Islet precursor cell (in vitro differentiated cells): ENCODE results near the gene ADPRS.

Experiments used
- DNase-seq: peaks from one replicate; pipeline ENCODE4 v3.0.0-alpha.2; 2018

ADPRS gene

DNA sequence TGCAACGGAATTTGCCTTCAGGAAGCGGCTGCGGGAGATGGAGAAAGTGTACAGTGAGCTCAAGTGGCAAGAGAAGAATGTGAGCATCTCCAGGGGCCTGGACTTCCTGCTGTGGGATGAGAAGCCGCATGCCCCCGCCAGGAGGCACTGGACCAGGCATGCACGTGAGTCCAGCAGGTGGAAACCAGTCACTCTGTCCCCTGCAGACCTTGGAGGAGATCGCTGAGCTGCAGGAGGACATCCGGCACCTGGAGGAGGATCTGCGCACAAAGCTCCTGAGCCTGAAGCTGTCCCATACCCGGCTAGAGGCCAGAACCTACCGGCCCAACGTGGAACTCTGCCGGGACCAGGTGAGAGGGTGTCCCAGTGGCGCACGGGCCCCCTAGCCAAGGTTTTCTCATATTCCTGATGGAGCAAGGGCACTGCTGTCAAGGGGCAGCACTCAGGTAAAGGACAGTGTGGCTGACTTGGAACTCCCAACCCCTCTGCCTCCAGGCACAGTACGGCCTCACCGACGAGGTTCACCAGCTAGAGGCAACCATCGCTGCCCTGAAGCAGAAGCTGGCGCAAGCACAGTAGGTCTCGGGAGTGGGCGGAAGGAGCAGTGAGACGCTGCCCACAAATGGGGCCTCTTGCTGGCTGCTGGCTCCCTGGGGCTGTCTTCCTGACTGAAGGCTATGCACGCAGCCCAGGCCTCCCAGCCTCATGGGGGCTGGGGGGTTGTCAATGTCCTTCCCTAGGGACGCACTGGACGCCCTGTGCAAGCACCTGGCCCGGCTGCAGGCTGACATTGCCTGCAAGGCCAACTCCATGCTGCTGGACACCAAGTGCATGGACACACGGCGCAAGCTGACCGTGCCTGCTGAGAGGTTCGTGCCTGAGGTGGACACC is 1.2 kb upstream of the ADPRS start:
- DNase-seq = no peak

DNA sequence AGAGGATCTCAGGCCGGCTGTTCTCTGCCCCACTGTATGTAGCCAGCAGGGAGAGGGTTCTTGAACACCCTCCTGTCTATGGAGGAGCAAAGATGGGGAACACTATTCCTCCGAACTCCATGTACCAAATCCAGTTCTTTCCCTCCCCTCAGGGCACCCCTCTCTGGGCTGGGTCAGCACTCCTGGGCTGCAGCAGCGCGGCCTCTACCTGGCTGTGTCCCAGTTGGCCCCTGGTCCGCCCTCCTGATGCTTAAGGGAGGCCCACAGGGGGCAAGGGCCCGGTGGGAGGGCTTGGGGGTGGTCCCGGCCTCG is 471 bp upstream of the ADPRS start:
- no peak for DNase-seq

DNA sequence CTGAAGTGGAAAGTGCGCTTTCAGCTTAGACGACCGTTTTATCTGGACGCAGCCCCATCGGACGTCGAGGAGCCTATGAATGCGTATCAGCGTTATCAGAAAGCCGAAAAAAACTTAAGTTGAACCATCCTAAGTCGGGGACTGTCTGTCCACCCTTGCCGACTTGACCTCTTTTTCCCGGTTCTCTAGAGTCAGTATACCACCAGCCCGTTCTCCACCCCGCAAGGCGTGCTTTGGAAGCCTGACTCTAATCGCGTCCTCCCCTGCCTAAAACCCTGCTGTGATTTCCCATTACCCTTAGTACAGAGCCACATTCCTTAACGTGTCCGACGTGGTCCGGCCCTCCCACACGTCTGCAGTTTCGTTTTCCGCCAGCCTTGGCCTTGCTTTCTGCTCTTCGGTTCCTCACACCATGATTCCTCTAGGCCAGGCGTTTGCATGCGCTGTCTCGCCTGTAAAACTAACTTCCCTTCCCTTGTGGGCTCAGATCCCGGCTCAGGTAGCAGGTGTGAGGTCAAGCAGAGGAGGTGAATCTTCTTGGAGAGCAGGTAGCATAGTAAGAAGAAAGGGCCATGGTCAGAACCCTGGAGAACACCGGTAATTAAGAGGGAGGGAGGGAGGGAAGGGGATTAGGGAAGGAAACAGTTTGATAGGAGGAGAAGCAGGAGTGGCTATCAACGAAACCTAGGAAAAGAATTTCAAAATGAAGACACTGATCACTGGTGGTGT is 865 bp downstream of the ADPRS start:
- no peak for DNase-seq

DNA sequence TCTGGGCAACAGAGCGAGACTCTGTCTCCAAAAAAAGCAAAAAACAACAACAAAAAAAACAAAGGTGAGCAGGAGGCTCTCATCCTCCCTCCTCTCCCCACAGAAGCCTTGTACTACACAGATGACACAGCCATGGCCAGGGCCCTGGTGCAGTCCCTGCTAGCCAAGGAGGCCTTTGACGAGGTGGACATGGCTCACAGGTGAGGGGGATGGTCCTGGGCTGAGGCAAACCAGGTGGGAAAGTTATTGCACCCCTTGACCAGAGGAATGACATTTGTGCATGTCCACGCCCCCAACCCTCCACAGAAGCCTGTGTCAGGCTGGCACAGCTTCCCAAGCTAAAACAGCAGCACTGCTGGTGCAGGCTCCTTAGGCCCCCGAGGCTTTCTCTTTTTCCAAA is 2.4 kb downstream of the ADPRS start:
- no peak for DNase-seq

DNA sequence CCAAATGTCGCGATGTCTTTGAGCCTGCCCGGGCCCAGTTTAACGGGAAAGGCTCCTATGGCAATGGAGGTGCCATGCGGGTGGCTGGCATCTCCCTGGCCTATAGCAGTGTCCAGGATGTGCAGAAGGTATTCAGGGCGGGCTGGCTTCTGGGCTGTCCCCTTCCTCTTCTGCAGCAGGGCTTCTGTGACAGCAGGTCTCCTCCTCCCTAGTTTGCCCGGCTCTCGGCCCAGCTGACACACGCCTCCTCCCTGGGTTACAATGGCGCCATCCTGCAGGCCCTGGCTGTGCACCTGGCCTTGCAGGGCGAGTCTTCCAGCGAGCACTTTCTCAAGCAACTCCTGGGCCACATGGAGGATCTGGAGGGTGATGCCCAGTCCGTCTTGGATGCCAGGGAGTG is 3.0 kb downstream of the ADPRS start:
- DNase-seq = no peak

DNA sequence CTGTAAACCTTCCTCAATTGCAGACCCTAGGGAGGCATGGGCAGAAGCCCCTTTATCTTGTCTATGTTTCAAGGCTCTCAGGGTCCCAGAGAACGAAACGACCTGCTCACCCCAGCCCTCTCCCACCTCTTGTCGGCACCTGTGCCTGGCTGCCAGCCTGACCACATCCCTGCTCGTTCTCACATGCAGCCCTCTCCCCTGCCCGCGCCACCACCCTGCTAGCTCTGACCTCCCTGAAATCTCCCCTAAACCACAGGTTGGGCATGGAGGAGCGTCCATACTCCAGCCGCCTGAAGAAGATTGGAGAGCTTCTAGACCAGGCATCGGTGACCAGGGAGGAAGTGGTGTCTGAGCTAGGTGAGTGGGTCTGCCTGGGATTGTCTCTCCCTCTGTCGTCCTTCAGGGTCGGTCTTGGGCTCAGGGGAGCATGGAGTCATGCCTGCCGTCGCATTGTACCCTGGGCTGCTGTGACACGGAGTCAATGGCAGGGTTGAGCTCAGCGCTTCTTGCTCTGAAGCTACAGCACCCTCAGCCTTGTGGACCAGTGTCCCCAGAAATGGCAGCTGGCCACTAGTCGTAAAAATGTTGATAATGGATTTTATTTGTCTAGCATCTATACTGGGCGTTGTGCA is 3.6 kb downstream of the ADPRS start:
- DNase-seq = no peak

DNA sequence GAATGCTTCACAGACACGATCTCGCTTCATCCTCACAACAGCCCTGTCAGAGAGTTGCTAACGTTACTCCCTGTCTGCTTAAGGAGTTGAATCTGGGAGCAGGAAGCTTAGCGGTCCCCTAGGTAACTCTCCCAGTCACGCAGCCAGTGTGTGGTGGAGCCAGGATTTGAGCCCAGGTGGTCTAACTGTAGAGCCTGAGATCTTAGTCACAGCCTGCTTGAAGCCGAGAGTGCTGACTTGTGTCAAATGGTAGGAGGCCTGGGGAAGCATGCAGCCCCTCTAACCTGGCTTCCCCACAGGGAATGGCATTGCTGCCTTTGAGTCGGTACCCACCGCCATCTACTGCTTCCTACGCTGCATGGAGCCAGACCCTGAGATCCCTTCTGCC is 4.1 kb downstream of the ADPRS start:
- DNase-seq = no peak

DNA sequence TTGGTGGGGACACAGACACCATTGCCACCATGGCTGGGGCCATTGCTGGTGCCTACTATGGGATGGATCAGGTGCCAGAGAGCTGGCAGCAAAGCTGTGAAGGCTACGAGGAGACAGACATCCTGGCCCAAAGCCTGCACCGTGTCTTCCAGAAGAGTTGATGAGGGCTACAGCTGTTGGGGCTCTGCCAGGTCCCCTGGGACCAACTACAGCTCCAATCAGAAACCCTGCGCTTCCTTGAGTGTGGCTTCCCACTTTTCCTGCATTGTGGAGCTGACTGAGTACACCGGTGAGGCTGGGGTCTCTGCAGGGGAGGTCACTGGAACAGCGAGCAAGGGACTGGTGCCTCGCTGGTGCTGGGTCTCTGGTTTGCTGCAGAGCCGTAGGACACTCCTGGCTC is 4.5 kb downstream of the ADPRS start:
- no peak for DNase-seq

DNA sequence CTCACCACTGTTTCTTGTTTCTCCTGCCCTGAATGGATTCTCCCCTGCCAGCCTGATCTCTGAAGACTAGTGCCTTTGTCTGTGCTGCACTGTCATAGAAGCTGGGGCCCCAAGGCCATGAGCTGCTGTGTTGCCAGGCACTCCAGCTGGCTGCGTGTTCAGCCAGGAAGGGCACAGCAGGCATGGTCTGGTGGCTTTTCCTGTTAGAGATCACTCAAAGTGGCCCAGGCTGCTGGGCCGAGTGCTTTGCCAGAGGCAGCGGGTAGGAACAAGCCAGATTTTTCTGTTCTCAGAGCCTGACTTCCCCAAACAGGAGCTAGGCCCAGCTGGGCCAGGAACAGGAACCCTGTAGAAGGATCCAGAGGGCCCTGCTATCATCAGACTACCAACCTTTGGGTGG is 5.2 kb downstream of the ADPRS start:
- DNase-seq = no peak

DNA sequence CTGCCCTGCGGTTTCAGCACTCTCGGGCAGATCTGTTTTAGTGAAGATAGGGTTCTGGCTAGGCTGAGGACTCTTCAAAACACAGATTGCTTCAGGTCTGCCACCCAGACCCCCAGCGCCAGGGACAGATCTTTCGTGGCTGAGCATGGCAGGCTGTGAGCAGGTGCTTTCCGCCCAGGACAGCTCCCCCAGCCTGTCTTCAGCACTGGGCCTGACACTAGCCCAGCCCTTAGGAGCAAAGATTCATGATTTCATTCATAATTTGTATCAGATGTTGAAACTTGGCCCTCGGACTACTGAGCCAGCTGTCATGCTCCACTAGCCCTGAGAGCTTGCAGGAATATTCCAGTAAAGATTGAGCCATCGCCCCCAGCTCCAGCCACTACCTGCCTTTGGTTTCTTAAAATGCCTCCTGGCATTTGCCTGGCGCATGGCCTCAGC is 5.9 kb downstream of the ADPRS start:
- no peak for DNase-seq

DNA sequence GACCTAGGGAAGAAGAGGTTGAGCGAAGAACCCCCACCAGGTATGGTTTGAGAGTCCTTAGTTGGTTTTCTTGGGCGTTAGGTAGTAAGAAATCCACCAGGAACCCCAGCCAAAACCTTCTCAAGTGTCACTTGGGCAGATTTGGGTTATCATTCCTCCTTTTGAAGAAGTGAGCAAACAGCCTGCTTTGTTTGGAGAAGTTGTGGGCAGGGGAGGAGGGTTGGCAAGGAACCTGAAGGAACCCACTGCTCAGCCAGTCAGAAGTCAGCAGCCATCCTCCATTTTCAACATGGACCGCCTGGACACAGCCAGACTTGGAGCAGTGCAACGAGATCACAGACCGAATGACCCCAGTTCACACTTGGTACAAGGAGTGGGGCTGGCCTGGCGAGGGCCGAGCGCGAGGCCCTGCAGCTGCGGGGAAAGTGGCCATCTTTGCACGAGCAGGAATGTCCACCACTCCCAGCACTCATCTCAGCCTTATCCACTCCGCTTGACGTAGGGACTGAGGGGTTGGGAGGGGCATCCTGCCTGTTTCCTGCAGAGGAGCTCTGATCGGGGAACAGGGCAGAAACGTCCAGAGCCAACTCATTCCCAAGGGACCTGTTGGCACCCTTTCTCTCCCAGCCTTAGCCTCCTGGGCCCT is 7.2 kb downstream of the ADPRS start:
- no peak for DNase-seq

DNA sequence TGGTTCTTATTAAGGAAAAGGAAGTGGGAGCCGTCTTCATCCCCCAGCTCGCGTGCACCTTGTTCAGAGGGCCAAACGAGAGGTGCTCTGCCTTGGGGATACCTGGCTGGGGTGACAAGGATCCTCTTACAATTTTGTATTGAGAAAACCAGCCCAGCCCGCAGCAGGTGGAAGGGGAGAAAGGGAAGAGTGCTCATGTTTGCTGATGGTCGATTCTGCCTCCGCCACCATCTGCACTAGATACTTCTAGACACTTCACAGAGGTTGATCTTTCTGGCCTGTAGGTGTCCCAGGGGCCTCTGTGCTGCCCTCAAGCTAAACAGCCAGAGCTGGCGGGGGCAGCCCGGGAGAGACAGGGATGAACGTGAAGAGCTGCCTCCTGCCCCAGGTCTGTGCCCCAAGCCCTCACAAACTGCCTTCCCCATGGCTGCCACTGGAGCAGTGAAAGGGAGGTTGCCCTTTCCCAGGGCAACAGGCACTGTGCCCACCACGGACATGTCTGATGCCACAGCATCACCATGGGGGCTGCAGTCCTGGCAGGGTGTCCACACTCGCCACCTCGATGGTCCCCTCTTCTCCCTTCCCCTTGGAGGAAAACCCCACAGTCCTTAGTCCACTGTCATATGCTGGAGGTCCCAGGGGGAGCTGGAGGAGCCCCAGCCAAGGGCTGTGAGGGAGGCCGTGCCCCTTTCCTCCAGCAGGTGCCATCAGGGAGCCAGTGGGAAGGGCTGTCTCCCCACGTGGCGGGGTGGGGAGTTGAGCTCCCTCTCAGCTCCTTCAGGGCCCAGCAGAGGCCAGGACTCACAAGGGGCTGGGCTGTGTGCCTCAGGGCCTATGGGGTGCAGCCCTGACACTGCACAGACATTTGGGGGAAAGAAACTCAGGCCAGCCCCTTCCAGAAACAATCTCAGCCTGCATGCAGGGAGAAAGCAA is 8.1 kb downstream of the ADPRS start:
- peak; percentile 79 for DNase-seq

DNA sequence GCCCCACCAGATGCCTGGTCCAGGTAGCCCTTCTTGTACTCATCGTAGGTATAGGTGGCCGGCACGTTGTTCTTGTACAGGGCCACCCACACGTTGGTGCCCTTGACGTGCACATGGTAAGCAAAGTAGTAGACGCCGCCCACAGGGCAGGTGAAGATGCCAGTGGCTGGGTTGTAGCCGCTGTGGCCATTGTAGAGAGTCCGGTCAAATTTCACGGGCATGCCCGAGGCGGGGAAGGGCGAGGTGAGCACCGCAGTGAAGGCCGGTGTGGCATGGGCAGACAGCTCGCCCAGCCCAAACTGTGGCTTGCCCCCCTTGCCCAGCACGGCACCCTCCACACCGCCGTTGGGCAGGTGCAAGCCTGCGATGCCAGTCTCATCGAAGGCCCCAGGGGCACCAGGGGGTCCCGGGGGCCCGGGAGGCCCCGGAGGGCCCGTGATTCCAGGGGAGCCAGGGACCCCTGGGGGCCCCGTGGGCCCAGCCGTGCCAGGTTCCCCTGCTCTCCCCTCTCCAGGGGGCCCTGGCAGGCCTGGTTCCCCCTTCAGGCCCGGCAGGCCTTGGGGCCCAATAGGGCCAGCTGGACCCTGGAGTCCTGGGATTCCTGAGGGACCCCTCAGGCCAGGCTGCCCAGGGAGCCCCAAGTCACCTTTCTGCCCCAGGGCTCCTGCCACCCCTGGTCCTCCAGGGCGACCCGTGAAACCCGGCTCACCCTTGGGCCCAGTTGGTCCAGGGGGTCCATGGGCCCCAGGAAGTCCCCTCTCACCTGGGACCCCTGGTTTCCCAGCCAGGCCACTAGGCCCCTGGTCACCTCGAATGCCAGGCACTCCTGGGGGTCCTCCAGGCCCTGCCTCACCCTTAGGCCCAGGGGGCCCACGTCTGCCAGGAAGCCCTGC is 9.2 kb downstream of the ADPRS start:
- no peak for DNase-seq

DNA sequence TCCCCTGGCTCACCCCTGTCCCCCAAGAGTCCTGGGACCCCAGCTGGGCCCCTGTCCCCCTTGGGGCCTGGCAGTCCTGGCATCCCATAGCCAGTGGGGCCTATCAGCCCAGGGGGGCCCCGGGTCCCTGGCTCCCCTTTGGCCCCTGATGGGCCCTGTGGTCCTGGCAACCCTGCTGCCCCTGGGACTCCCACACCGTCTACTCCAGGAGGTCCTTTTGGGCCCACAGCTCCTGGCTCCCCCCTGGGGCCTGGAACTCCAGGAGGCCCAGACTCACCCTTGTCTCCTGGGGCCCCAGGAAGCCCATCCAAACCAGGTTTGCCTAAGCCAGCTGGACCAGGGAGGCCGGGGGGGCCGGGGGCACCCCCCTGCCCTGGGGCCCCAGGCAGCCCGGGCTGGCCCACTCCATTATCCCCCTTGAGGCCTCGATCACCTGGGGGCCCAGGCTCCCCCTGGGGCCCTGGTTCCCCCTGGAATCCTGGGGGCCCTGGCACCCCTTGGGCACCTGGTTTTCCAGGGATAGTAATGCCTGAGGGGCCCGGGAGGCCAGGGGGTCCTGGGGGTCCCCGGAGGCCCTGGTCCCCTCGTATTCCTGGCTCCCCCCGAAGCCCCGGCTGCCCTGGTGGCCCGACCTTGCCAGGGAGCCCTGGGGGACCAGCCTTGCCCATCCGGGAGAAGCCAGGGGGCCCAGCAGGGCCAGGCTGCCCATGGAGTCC is 10.1 kb downstream of the ADPRS start:
- DNase-seq = no peak

DNA sequence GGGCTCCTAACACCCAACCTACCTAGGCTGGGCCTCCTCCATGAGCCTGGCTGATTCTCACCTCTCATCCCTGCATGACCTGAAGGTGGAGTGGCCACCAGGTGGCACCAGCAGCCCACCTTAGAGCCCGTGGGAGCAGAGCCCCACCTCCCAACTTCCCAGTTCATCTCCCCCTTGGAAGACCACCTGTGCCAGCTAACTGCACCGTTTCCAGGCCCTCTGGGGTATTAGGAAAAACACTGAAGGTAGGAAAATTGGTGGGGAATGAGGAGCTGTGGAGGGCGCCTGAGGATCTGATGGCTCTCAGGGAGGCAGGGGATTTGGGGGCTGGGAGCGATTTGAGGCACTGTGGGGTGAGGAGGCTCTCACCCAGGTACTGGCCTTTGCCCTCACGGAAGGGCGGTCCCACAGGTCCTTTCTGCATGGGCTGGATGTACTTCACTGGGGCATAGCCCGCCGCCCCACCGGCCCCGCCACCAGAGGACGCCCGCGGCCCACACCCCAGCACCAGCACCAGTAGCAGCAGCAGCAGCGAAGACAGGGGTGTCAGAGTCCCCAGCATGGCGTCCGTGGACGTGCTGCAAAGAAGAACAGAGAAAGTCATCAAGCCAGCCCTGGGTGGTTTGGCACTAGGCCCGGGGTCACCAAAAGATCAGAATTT is 11.1 kb downstream of the ADPRS start:
- peak; percentile 90 for DNase-seq

DNA sequence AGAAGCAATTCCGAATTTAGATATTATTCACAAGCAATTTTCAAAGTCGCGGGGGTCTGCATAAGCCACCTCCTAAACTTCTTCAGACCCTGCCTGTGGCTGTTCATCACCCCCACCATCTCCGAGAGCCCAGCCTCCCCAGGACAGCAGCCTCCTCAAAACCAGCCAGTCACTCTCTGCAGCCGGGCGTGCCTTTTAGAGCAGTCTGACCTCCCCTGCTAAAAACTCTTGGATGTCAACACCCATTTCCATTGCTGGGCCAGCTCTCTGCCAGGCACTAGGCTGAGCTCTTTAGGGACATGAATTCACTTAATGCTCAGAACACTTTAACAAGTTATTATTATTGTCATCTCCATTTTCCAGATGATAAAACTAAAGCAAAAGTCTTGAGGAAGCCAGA is 11.7 kb downstream of the ADPRS start:
- peak; percentile 47 for DNase-seq

DNA sequence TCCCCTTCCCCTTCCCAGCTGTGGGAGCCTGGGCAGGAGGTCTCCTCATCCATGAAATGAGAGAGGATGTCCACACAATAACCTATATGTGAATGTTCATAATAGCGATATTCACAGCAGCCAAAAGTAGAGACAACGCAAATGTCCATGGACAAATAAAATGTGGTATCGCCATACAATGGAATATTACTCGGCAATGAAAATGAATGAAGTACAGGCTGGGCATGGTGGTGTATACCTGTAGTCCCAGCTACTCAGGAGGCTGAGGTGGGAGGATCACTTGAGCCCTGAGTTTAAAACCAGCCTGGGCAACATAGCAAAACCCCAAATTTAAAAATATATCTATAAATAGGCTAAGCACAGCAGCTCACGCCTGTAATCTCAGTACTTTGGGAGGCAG is 12.9 kb downstream of the ADPRS start:
- DNase-seq = no peak

DNA sequence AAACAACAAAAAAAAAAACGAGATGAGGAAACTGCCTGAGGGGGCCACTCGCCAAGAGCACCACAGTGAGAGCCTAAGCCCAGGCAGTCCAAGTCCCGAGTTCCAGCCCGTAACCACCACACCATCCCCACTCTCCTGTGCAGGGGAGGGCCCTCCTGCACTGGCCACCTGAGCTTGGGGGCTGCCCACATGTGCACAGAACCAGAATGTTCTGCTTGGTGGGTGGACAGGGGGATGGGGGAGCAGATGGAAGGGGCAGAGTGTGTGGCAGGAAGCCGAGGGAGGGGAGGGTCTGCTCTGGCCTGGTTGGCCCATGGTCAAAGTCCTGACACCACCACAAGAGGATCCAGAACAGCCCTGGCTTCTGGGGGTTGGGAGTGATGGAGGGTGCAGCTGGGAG is 17.6 kb downstream of the ADPRS start:
- DNase-seq = no peak

DNA sequence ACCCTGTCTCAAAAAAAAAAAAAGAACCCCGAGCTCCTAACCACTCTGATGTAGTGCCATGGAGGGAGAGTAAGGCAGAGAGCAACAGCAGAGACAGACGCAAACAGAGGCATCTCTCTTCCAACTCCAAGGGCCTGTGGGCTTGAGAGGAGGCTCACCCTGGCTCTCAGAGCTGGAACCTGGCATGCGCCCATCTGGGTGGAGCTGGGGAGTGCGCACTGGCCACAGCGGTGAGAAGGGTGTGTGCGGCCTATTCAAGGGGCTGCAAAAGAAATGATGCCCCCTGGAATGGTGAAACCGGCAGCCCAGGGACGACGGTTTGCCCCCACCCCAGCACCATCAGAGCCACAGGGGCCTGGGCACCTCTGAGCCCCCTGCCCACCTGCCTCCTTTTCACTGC is 18.7 kb downstream of the ADPRS start:
- no peak for DNase-seq

DNA sequence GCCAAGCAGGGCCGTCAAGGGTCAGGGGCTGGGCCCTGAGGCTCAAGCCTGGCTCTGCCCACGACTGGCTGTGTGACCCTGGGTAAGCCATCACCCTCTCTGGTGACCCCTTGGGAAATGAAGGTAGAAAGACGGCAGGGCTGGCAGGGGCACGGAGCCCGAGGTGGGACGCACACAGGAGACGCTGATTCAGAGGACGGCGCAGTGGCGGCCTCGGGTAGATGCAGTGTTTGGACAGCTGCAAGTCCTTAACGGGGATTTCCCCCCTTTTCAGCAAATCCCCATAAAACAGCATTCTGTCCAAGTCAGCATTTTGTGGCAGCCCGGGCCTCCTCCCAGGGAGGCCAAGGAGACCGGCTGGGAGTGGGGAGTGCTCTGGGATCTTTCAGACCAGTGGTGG is 19.6 kb downstream of the ADPRS start:
- DNase-seq = no peak
